Natural killer cell (primary cell): ENCODE results near the gene RASSF10. TPM values are rescaled to one million over a fixed set of nuclear protein-coding genes. Genes with fewer than 3 reads are reported as not detected.
A peak's percentile ranks its signal among the peaks of the same experiment; 100 is the strongest.

ENCODE experiments used
- ATAC-seq, 3 donors: fragments of 150-1000 bp in 2 of 3; fragments of 200-7000 bp in 1 of 3; cut with Tn5 transposase; 1 replicate in 1 of 3; 2 replicates in 2 of 3; pipeline ENCODE4 v1.10.0; 2021; ENCODE audit warnings: mild to moderate bottlenecking in 2 of 3, moderate library complexity in 2 of 3
- DNase-seq, 2 donors: peaks; one replicate each; pipeline versions ENCODE4 v3.0.0 to v3.0.0-alpha.2; 2013 to 2021; ENCODE audit warnings: mixed read lengths in 1 of 2
- H3K27ac ChIP-seq: one replicate; pipeline ENCODE4 v1.5.1; 2013; ENCODE audit warnings: mild to moderate bottlenecking, low read length
- H3K27me3 ChIP-seq: one replicate; pipeline ENCODE4 v1.6.1; 2013; ENCODE audit warnings: low read length; ENCODE audit not compliant: control insufficient read depth, insufficient read depth
- H3K36me3 ChIP-seq: one replicate; pipeline ENCODE4 v1.6.1; 2013; ENCODE audit warnings: low read length; ENCODE audit not compliant: control insufficient read depth, insufficient read depth
- H3K4me1 ChIP-seq: one replicate; pipeline ENCODE4 v1.6.1; 2013; ENCODE audit warnings: low read length; ENCODE audit not compliant: control insufficient read depth, insufficient read depth
- H3K4me3 ChIP-seq: one replicate; pipeline ENCODE4 v1.5.1; 2013; ENCODE audit warnings: low read length
- H3K9me3 ChIP-seq: one replicate; pipeline ENCODE4 v1.6.1; 2013; ENCODE audit warnings: low read length; ENCODE audit not compliant: control insufficient read depth, insufficient read depth
- H3K27ac Mint-ChIP-seq, 2 donors: one replicate each; pipeline ENCODE4 v1.8.0; 2022; ENCODE audit warnings: mild to moderate bottlenecking in 2 of 2, mixed read lengths in 2 of 2, moderate library complexity in 1 of 2
- H3K27me3 Mint-ChIP-seq, 2 donors: one replicate each; pipeline ENCODE4 v1.8.0; 2022; ENCODE audit warnings: low read depth in 2 of 2, mixed read lengths in 2 of 2
- H3K36me3 Mint-ChIP-seq: one replicate; pipeline ENCODE4 v1.8.0; 2022; ENCODE audit warnings: mixed read lengths
- H3K4me1 Mint-ChIP-seq, 2 donors: one replicate each; pipeline ENCODE4 v1.8.0; 2022; ENCODE audit warnings: mixed read lengths in 2 of 2
- H3K4me3 Mint-ChIP-seq: one replicate; pipeline ENCODE4 v1.8.0; 2022; ENCODE audit warnings: mild to moderate bottlenecking, moderate library complexity, mixed read lengths
- H3K9me3 Mint-ChIP-seq, 2 donors: one replicate each; pipeline ENCODE4 v1.8.0; 2022; ENCODE audit warnings: mixed read lengths in 2 of 2
- WGBS: methylation state at CpG from one replicate; pipeline ENCODE4 v1.1.7; 2013; ENCODE audit warnings: missing lambda C conversion rate; ENCODE audit not compliant: insufficient coverage; 5-methylcytosine and 5-hydroxymethylcytosine counted together
- intact Hi-C: fragments of 100-400 bp; cut with micrococcal nuclease; formaldehyde crosslinking; loops from one replicate; pipeline ENCODE4 v1.14.2; 2022
- total RNA-seq, 4 donors: library from RNA; stranded (reverse); fragments of 120-200 nt in 1 of 4; gene quantifications; one replicate each; pipeline versions ENCODE4 v1.2.3 to v1.2.4, GENCODE V29; 2013 to 2022
- TF ChIP-seq, protein P1 (sequence below): fragments of 200-600 bp; IDR thresholded peaks from one replicate; pipeline ENCODE4 v1.8.0; 2022; ENCODE audit warnings: antibody characterized with exemption

Gene RASSF10
- total RNA-seq, 3 donors from 2014 or later (not counting 1 experiment from before 2014, with no cell fraction given), result not detected

GRCh38 chr11:12973528-12974181 is 35.5 kb upstream of the RASSF10 start:
- Mint-ChIP-seq H3K36me3 (no peaks in the 10 kb centered on the region), H3K27ac (no peak overlapping the region), H3K4me1 (no peaks in the 10 kb centered on the region), H3K9me3 (no peaks in the 10 kb centered on the region), H3K27me3 (peaks cover 13 to 14% of the 10 kb centered on the region in 2 donors), H3K4me3 (no peak overlapping the region)
- Histone ChIP-seq H3K4me1 (no peaks in the 10 kb centered on the region), H3K27ac (no peak overlapping the region), H3K4me3 (no peak overlapping the region), H3K9me3 (no peaks in the 10 kb centered on the region), H3K36me3 (no peaks in the 10 kb centered on the region), H3K27me3 (no peaks in the 10 kb centered on the region)
- TF ChIP-seq, protein P1, sequence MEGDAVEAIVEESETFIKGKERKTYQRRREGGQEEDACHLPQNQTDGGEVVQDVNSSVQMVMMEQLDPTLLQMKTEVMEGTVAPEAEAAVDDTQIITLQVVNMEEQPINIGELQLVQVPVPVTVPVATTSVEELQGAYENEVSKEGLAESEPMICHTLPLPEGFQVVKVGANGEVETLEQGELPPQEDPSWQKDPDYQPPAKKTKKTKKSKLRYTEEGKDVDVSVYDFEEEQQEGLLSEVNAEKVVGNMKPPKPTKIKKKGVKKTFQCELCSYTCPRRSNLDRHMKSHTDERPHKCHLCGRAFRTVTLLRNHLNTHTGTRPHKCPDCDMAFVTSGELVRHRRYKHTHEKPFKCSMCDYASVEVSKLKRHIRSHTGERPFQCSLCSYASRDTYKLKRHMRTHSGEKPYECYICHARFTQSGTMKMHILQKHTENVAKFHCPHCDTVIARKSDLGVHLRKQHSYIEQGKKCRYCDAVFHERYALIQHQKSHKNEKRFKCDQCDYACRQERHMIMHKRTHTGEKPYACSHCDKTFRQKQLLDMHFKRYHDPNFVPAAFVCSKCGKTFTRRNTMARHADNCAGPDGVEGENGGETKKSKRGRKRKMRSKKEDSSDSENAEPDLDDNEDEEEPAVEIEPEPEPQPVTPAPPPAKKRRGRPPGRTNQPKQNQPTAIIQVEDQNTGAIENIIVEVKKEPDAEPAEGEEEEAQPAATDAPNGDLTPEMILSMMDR, result no peak
- WGBS, result 100% methylated on average over 1 of the region's 1 CpG
- no peak for ATAC-seq
- DNase-seq, result no peak
- intact Hi-C loops, result no loop called here

GRCh38 chr11:12975195-12975594 is 33.9 kb upstream of the RASSF10 start:
- Histone ChIP-seq H3K9me3 (no peaks in the 10 kb centered on the region), H3K27ac (no peak overlapping the region), H3K36me3 (no peaks in the 10 kb centered on the region), H3K4me1 (no peaks in the 10 kb centered on the region), H3K27me3 (no peaks in the 10 kb centered on the region), H3K4me3 (no peak overlapping the region)
- Mint-ChIP-seq H3K27ac (no peak overlapping the region), H3K4me1 (no peaks in the 10 kb centered on the region), H3K4me3 (no peak overlapping the region), H3K9me3 (no peaks in the 10 kb centered on the region), H3K27me3 (peaks cover 13 to 14% of the 10 kb centered on the region in 2 donors), H3K36me3 (no peaks in the 10 kb centered on the region)
- intact Hi-C loops, result no loop called here
- TF ChIP-seq, protein P1, result no peak
- no peak for DNase-seq
- 36% methylated on average over 2 of the region's 2 CpGs for WGBS
- no peak for ATAC-seq

DNA sequence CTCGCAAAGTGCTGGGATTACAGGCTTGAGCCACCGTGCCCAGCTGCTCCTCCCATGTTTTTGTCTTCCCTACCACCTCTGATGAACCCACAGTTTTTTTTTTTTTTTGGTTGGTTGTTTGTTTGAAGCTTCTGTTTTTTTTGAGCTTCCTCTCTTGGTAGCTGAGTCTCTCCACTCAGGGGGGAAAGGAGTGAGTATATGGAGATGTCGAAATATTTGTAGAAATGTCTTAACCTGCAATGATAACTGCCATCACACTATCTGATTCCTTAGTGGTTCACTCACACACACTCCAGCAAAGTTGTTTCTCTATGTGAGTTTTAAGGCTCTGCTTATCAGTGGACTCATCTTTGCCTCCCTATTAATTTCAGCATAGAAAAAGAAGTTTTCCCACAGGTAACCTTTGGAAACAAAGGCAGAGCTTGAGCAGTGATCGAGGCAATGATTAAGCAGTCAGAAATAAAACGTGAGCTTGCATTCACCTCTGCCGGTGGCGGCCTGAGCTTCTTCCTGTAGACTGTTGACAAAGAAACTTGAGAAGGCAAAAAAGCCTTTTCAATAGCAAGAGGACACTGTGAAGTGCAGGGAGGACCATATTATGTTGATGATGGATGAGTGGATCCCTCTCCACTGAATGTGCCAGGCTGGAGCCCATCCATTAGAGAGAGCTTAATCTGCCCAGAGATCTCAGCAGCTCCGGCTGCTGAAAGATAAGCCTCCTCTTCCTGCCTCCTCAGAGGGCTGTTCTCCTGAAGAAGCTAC is 29.0 kb upstream of the RASSF10 start:
- H3K27ac ChIP-seq, result no peak overlapping the region
- H3K4me1 Mint-ChIP-seq, result no peaks in the 10 kb centered on the region
- TF ChIP-seq, protein P1, result no peak
- ATAC-seq, result peak in 1 of 3 donors; percentile 77
- H3K9me3 ChIP-seq, result no peaks in the 10 kb centered on the region
- H3K27me3 Mint-ChIP-seq, result peaks cover 13 to 15% of the 10 kb centered on the region in 2 donors
- H3K36me3 Mint-ChIP-seq, result no peaks in the 10 kb centered on the region
- no peaks in the 10 kb centered on the region for H3K36me3 ChIP-seq
- no peak overlapping the region for H3K4me3 ChIP-seq
- WGBS, result 49% methylated on average over 7 of the region's 8 CpGs
- no peaks in the 10 kb centered on the region for H3K27me3 ChIP-seq
- H3K27ac Mint-ChIP-seq, result no peak overlapping the region
- H3K4me1 ChIP-seq, result no peaks in the 10 kb centered on the region
- no peak for DNase-seq
- intact Hi-C loops, result no loop called here
- no peaks in the 10 kb centered on the region for H3K9me3 Mint-ChIP-seq
- no peak overlapping the region for H3K4me3 Mint-ChIP-seq
